Activated CD8-positive, alpha-beta memory T cell treated with anti-CD3 and anti-CD28 coated beads, Interleukin-2, amount 50 U/mL, for 1 hour (primary cell): ENCODE results near the gene FEN1.

Experiments used
- DNase-seq: peaks from one replicate; pipeline ENCODE4 v3.0.0-alpha.2; 2020; ENCODE audit errors: extremely low read depth

FEN1 gene

DNA sequence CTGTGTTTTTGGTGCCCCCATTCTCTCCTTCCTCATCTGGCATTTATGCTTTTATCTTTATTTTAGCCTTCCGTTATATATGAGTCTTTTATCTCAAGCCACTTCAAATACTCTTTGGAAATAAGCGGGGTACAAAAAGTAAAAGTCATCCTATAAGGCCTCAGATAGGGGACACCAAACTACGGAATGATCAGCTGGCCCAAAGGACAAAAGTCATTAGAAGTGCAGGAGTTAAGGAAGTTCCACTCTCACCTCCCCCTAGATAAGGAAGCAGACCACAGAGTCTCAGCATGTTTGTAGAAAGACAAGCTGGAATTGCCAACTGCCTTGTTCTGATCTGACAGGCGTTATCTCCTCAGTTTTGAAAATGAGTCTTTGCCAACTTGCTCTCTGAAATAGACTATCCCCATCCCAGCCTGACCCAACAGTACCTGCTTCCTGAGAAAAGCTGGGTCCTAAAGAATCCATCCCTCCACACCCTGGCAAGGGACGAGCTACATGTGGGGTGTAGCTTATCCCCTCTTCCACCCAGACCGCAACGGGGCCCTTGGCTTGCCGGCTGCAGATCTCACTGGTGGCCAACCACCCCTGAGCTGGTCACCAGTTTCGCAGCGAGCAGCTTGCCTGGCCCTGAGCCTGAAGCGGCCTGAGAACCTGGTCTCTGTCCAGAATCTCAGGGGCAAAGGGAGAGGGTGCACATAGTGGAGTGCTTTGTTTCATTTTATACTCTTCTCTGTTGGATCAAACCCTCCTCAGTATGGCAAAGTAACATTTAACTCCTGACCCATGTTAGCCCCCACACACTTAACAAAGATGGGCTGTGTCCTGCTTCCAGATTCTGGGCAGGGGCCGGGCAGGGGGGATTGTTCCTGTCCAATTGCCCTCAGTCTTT lies 49.2 kb downstream of the FEN1 start:
- no peak for DNase-seq

GRCh38 chr11:61842528-61842820 lies 49.8 kb downstream of the FEN1 start:
- DNase-seq: no peak

DNA sequence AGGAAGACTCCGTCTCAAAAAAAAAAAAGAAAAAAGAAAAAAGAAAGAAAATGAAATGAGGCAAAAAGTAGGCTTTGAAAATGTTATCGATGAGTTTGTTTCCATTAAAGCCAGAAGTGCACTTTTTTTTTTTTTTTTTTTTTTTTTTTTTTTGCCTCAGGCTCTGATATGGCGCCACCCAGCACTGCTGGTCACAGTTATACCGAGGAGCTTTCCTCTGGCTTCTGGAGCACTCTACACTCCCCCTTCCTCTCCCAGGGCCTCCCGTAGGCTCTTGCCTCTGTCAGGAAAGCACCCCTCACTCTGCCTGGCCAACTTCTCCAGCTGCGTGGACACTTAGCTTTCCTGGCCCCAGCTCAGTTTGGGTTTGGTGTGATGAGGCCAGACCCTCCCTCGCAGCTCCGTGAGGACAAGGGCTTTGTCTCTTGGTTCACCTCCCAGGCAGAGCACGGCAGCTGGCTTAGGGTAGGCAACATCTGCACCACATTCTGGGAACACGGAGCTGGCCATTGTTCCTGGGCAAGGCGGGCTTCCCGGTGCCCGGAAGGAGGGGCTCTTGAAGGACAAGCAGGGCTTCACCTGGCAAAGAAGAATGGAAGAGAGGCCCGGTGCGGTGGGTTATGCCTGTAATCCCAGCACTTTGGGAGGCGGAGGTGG lies 52.3 kb downstream of the FEN1 start:
- DNase-seq: no peak

DNA sequence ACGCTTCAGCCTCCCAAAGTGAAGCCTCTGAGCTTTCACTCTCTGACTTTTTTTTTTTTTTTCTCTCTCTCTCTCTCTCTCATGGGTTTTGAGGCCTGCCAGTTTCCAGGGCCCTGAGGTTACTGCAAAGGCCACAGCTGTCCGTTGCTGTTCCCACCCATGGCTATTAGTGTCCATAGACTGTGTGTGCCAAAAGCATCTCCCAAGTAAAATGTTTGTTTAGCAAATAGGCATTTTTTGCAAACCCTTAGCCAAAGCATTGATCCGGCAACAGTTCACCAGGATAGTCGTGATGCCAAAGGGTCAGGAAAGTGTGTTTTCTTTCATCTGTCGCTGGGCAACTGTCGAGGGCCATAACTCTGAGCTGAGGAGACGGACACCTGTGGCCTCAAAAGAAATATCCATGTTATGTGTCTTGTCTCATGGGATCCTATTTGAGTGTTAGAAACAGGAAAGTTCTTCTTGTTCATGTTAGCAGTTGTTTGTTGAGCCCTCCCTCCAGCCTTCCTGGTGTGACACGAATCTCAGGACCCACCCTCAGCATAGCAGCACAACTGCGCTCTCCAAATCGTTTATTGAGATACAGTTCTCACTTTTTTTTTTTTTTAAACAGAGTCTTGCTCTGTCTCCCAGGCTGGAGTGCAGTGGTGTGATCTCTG lies 53.8 kb downstream of the FEN1 start:
- DNase-seq: no peak
